Measurements from ENCODE around the gene EPHA7.

The EPHA7 gene

DNA sequence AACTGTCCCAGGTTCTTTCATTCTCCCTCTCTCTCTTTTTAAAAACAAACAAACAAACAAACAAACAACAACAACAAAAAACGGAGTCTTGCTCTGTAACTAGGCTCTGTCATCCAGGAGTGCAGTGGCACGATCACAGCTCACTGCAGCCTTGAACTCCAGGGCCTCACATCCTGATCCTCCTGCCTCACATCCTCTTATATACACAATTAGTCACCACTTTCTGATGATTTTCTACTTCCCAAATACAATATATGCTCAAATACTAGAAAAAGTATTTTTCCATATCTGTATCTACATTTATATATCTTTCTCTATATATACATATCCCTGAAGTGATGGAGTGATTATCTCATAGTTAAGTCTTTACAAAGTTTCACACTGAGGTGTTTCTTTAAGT, 170.7 kb downstream of the EPHA7 start:
- no peak for ATAC-seq
- no peak for DNase-seq

DNA sequence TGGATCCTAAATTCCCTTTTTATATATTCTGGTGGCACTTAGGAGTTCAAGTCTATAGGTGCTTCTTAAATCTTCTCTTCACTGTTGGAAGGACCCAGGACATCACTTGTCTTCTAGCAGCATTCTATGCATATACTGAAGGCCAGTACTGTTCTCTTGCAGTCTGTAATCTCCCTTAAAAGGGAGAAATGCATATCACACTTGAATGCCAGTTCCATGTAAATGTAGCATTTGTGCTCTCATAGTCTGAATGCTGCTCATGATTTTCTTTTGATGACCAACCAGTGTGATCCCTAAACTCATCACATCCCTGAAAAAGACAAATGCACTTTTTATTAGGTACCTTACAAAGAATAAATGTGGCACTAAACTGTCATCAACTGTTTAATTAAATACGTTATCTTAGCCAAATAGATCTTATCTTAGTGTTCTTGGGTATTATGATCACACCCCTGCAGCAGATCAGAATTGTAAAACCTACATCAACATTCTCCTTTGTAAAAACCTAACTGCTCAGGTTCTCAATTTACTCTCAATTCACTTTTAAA, 176.1 kb downstream of the EPHA7 start:
- DNase-seq: no peak

DNA sequence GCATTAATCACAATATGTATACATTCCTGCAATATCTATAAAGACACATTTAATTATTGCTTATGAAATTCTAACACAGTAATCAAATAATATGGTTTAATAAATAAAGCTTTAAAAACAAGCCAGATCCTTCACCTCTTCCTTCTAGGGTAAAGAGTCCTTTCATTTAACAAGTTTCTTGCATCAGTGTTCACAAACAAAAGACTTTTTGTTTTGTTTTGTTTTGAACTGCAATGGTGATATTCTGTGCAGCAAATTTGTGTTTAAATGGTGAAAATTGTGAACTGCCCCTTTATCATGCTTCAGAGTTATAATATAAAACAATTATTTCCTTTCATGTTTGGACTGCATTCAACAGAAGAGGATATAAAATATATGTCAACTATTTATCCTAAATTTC, 177.3 kb downstream of the EPHA7 start:
- ATAC-seq: no peak

More for the DNA sequence above, 176.1 kb downstream of the EPHA7 start:
- ATAC-seq: no peak

GRCh38 chr6:93238632-93239031, 180.7 kb downstream of the EPHA7 start:
- ATAC-seq: no peak
- DNase-seq: no peak

More for the DNA sequence above, 177.3 kb downstream of the EPHA7 start:
- no peak for DNase-seq

GRCh38 chr6:93235775-93236174, 183.6 kb downstream of the EPHA7 start:
- DNase-seq: no peak
- no peak for ATAC-seq

DNA sequence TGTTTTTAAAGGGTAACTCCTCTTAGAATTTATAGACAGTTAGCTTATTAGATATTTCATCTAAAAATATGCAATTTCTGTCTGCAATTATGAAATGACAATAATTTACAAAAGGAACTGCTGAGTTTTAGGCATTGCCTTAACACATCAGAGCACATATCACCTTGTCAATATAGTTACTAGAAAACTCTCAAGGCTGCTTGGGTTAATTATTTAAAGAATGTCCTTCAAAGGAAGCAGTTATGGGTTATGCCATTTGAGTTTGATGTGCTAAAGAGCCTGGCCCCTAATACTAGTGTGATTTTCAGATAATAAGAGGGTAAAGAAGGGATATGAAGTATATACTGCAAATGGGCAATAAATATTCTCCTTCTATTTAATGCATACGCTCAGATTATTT, 192.5 kb downstream of the EPHA7 start:
- DNase-seq: no peak
- no peak for ATAC-seq

DNA sequence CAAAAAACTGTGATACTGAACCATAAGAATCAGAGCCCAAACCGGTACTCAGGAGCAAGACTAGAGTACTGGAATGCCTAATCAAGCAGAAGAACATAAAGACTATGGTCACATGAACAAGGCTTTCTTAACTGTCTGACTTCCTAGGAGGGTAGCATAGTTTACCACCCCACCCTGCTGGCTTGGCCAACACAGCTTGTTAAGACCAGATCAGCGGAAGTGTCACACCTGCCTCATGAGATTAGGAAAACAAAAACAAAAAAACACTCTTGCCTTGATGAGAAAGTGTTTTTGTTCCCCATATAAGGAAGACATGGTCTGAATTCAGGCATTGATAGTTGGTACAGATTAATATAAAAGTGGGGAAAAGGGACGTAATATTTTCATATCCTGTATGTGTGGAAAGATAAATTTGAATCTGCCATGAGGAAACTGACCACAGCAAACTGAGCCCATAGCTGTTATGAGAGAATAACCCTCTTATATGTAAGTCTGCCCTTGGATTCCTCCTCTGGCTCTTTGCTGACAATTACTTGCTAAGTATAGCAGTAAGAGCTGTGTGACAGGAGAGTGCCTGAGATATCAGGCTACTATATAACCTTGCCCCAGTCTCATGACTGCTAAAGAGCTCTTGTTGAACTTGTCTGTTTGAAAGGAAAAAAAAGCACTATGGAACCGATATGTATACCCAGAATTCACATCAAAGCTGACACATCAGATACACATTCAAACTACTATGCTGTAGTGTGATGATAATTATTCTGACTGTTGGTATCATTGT, 197.1 kb downstream of the EPHA7 start:
- DNase-seq: no peak
- no peak for ATAC-seq

DNA sequence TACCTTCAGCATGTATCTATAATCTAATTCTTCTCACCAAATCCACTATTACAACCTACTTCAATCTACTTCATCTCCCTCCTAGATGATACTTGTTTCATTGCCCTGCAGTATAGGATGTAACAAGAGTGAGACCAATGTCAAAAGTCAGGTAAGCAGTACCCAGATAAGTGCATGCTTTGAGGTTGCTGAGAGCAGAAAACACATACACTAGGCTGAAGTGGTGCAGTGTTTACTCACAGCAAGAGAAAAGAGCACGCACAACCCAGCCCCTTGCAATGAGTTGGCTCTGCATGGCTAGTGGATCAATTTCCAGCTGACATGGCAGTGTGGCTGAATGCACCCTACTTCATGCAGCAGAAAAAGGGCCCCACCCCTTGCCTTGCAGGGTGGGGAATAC, 199.9 kb downstream of the EPHA7 start:
- DNase-seq (no peak), ATAC-seq (no peak)

- DNase-seq: no peak
- ATAC-seq: no peak
Observed at GRCh38 chr6:93218096-93218495, 201.3 kb downstream of the EPHA7 start.

GRCh38 chr6:93213028-93213427, 206.3 kb downstream of the EPHA7 start:
- DNase-seq: no peak
- ATAC-seq: no peak

DNA sequence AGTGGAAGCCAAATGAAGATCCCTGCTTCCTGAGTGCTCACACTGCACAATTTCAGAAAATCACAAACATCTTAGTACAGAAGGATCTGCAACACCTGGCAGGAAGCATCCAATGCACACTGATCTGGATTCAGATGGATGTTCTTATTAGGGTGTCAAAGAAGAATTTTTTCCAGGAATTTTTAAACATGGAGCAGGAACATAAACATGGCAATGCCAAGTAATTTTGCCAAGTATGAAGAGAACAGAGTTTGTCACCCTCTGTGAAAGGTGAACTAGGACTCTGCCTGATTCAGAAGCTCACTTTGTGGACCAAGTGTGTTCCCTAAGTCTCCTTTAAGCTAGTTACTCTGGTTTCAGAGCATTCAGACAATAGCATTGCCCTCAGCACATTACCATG, 208.5 kb downstream of the EPHA7 start:
- no peak for DNase-seq
- ATAC-seq: no peak

DNA sequence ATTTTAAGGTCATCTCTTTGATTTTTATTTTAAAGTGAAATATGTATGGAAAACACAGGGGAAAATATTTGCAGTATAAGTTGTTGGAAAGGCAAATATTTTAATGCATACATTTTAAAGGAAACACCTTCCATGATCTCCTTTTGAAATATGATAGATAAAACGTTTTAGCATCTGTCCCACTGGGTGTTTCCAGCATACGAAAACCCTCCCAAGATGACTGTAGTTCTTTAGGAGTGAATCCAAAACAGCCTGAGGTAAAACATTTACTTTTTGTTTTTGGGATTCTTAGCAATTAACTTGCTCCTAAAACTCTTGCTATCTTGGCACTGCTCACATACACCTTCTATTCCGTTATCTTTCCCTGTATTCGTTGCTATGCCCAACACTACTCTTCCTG, 210.0 kb downstream of the EPHA7 start:
- no peak for DNase-seq
- no peak for ATAC-seq

GRCh38 chr6:93196406-93196970, 222.9 kb downstream of the EPHA7 start:
- no peak for ATAC-seq

GRCh38 chr6:93194480-93194879, 224.9 kb downstream of the EPHA7 start:
- ATAC-seq: no peak
- no peak for DNase-seq

More at GRCh38 chr6:93196406-93196970, 222.9 kb downstream of the EPHA7 start:
- DNase-seq: no peak

DNA sequence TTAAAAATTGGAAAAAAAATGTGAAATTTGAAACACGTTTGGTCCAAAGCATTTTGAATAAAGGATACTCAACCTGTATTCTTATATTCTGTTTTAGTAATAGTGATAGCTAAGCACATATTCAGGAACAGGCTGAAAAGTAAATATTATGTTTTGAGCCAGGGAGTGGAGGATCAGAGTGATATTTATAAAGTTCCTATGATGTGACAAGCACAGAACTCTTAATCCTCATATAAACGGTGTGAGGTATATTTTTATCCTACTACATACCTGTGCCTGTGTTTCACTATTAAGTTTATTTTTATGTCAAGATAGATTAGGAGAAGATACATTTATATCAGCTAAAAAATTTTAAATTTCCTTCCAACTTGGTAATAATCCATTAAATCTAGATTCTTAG, 225.5 kb downstream of the EPHA7 start:
- ATAC-seq: no peak
- DNase-seq: no peak

Measured in stimulated activated naive CD8-positive, alpha-beta T cell treated with anti-CD3 and anti-CD28 coated beads, Interleukin-15, Interleukin-2, amounts not matched to agents 100 U/mL and 50 U/mL, for 24 hours (primary cell).